ENCODE results near the gene ABCC5. TPM values are rescaled to one million over a fixed set of nuclear protein-coding genes. Genes with fewer than 3 reads are reported as not detected.

The ABCC5 gene
- total RNA-seq, 1 donor from 2014 or later: 93.6 TPM

DNA sequence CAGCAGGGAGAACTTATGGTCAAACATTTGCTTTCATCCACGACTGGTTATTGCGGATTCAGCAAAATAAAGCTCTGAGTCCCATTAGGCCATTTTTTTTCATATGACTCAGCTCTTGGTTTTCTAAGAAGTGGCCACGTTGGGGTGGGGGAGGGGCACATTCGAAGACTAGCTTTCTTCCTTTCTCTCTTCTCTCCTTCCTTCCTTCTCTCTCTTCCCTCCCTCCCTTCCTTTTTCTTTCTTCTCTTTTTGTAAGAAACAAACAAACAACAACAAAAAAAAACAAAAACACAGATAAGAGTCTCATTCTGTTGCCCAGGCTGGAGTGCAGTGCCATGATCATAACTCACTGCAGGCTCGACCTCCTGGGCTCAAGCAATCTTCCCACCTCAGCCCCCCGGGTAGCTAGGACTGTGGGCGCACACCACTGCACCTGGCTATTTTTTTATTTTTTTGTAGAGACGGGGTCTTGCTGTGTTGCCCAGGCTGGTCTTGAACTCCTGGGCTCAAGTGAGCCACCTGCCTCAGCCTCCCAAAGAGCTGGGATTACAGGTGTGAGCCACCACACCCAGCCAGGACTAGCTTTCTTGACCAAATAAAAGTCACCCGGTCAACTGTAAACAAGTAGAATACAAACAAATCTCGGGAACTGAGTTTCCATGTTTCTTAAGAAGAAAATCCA lies 41.6 kb downstream of the ABCC5 start:
- DNase-seq (ENCODE audit: low read depth): peak; percentile 50

DNA sequence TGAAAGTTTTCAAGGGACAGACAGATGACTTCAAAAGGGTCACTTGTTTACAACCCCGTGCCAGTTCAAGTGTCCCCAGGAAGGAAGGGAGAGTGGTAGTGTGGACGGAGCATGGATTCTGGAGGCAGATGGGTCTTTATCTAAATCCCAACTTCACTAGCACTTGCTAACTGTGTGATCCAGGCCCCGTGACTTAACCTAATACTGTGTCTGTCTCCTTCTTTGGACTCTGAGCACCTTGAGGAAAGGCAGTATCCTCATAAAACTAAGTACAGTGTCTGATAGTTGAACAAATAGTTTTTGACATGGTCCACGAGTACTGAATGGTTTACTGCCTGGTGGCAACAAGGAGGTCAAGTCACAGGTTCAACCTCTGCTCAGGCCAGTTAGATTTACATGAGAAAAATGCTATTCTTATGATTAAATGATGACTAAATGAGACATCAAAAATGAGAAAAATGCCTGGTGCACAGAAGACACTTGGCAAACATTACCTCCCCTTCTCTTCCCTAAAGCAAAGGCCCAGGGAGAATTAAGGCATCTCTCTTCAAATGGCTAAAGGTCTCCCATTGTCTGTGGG lies 48.9 kb downstream of the ABCC5 start:
- no peak for DNase-seq (ENCODE audit: low read depth)

DNA sequence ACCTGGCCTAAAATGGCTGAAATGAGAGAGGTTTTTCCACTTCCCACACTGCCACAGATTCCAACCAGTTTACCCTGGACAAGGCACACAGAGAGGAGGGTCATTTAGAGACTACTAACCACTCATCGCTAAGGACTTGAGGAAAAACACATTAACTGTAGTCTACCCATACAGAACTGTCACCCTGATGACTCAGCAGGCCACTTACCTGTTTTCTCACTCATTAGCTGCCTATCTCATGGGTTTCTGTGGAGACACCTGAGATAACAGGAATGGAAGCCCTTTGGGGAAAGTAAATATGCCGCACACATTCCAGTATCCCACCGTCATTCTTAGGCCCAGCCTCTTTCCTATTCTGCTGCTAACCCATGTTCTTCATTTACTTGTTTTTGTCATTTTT lies 50.0 kb downstream of the ABCC5 start:
- DNase-seq (ENCODE audit: low read depth): peak; percentile 28

DNA sequence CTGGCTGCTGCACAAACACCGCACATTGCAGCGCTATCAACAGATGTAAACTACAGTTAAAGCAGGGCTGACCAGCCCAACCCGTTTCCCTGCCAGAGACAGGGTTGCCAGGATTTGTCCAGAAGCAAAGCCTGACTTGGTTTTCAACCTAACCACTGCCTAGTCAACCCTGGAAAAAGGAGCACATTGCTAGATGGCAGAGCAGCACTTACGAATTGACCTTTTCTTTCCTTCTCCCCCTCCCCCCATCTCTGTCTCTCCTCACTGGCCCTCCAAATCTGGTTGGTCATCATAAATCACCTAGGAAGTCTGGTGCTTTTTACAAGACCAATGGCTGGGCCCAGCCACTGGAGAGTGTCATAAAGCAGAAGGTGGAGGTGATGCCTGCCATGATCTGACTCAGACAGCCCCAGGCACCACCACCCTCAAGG lies 51.3 kb downstream of the ABCC5 start:
- DNase-seq (ENCODE audit: low read depth): peak; percentile 13

DNA sequence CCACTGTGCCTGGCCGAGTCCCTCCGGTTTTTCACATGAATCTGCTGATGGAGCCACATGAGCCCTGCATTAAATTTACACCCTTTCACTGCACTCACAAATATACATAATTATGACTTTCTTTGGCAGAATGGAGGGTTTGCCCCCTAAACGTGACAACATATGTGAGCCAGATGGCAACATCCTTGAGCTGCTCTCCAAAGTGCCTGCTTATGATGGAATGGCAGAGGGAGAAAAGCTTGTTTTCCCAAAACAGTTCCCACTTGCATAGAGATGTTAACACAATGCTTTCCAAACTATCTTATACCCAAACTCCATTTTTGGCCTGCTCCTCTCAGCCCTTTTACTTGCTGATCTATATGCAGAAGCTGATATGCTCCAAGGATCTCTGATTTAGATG lies 54.9 kb downstream of the ABCC5 start:
- no peak for DNase-seq (ENCODE audit: low read depth)

DNA sequence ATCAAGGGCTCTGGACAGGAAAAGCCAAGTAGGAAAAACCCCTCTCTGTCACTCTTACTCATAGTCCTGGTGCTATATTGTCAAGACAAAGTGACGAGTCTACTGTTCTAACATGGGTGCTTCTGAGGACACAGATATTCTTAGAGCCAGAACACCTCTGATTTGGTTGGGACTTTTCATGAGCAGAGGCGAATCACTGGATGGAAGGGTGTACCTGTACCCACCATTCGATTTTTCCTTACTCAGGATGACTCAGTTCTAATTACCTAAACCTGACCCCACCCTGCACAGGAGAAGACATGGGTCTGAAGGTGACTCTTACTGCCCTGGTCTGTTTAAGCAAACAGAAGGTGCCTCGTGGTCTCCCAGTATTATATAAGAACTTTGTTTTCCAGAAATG lies 58.5 kb downstream of the ABCC5 start:
- no peak for DNase-seq (ENCODE audit: low read depth)

DNA sequence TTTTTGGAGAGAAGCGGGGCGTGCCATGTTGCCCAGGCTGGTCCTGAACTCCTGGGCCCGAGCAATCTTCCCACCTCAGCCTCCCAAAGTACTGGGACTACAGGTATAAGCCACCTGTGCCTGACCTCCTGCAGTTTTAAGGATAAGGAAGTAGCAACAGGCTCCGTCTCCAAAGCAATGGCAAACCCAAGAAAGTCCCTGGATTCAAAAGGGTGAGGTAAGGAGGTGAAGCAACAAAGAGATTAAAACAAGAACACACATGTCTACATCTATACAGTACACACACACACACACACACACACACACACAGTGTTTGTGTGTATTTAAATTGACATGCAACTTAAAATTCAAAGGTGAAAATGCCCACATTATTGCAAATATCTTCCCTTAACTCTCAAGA lies 58.9 kb downstream of the ABCC5 start:
- no peak for DNase-seq (ENCODE audit: low read depth)

DNA sequence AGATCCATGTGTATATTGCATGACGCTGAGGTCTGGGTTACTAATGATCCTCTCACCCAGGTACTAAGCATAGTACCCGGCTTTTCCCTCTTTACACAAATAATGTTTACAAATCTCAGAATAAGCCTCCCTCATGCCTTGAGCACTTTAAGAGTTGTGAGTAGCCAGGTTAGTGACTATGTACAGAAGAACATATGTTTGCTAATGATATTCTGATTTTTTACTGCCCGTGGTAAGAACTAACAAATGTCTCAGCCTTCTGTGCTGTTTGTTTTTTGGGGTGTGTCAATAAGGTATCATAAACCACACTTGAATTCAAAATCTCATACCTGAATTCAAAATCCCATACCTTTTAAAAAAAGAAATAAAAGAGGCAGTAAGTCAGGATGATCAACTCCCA lies 59.5 kb downstream of the ABCC5 start:
- DNase-seq (ENCODE audit: low read depth): no peak

DNA sequence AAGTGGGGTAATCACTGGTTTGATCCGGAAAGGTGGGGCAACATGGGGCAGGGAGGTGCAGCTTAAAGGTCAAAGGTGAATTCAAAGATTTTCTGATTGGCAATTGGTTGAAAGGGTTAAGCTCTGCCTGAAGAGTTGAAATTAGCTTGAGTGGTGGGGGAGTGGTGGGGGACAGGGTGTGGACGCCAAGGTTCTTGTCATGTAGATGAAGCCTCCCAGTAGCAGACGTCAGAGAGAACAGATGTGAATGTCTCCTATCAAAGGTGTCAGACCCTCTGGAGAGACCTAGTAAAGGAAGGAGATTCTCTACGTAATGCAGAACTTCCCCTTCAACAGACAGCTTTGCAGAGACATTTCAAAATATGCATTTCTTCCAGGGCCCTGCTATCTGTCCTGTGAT lies 62.8 kb downstream of the ABCC5 start:
- DNase-seq (ENCODE audit: low read depth): no peak

DNA sequence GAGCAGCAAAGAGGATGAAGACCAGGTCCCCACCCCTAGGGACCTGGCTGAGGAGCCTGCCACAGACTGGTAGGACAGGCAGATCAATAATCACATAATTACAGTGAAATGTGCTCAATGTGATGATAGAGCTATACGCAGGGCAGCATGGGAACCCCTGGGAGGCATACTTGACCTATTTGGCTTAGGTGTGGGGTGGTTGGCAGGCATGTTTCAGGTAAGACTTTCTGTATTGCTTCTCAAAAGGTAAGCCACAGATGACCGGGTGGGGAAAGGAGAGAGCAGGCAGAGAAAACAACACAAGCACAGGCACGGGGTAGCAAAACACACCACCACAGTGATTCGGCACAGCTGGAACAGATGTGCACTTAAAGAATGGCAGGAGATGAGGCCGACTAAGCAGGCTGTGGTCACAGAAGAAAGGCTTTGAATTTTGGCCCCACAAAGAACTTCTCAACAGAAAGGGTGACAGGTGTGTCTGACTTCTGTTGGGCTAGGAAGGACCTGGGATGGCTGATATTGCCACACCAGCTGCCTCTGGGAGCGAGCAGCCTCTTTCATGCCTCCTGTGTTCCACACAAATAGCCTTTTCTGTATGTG lies 64.1 kb downstream of the ABCC5 start:
- DNase-seq (ENCODE audit: low read depth): no peak

DNA sequence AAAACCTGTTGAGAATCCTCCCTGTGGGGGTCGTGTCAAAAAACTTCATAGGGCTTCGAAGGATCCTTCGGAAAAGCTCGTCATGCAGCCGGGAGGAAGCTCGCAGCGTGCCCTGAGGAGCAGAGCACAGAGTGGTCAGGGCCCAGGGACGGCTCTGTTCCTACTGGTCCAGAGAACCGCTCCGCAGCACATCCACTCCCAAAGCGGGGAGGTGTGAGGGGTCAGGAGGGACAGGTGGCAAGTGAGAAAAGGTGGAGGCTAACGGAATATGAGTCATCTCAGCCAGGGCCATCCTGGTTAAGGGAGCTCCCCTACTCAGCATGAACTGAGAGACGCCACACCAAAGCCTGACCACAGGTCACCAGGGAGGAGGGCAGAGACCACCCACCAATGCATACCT lies 66.2 kb downstream of the ABCC5 start:
- no peak for DNase-seq (ENCODE audit: low read depth)

DNA sequence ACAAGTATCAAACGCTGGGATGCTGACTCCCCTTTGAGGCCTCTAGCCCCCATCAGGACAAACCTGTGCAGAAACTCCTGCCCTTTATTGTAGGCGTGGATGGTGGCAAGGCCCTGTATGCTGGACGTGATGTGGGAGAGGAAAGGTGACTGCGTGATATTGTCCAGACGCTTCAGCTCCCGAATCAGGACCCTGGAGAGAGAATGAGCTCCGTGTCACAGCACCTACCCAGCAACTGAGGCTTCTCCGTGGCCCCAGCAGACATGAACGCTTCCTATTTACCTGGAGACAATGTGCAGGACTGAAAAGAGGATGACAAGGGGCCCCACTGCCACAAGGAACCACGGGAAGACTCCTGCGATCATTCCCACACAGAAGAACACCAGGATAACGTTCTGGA lies 68.0 kb downstream of the ABCC5 start:
- DNase-seq (ENCODE audit: low read depth): no peak

DNA sequence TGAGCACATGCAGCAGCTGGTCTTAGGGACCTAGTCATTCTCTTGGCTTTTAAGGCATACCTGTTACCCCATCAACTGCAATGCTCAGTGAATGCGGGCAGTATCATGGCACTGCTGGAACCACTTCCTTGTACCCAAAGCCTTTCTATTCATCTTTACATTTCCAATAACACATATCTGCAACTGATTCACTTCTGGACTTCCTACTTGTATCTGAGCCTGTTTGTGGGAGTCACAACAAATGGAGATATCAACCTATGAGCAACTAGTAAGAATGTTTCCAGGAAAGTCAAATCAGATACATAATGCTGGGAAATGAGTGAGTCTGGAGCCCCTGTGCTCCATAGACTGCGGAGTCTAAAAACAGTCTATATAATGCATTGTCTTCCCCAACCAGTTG lies 71.6 kb downstream of the ABCC5 start:
- DNase-seq (ENCODE audit: low read depth): no peak

DNA sequence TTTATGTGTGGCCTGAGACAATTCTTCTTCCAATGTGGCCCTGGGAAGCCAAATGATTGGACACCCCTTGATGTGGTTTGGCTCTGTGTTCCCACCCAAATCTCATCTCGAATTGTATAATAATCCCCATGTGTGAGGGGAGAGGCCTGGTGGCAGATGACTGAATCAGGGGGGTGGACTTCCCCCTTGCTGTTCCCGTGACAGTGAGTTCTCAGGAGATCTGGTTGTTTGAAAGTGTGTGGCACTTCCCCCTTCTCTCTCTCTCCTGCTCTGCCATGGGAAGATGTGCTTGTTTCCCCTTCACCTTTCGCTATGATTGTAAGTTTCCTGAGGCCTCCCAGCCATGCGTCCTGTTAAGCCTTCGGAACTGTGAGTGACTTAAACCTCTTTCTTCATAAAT lies 72.9 kb downstream of the ABCC5 start:
- DNase-seq (ENCODE audit: low read depth): no peak

DNA sequence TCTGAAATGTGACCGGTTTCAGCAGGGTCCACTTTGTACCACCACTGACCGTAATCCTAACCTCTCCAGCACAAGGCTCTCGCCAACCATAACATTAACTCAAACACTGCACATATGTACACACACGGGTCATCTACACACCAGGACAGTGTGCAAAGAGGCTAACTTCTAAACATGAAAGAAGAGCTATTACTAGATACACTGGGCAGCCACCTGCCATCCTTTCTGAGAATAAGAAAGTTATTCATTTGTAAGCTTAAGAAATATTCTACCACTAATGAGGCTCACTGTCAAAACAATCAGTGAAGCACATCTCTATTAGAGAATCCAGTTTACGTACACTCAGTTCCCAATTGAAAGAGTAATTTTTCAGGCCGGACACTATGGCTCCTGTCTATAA lies 73.9 kb downstream of the ABCC5 start:
- peak; percentile 26 for DNase-seq (ENCODE audit: low read depth)

DNA sequence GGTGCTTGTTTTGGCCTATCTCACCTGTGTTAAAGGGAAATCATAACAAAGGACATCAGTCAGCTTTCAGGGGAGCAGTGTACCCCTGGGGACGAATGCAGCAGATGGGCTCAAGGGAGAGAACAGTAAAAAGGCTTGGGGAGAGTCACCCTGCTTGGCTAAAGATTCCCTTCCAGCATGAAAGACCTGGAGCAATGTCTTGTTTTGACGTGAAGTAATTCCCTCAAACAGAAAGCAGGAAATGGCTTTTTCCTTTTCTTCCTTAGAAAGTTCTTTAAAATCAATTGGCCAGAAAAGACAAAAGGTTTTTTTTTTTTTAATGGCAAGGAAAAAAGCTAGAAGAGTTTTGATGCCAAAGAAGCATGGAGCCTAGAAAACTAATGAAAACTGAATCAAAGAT lies 76.5 kb downstream of the ABCC5 start:
- no peak for DNase-seq (ENCODE audit: low read depth)

DNA sequence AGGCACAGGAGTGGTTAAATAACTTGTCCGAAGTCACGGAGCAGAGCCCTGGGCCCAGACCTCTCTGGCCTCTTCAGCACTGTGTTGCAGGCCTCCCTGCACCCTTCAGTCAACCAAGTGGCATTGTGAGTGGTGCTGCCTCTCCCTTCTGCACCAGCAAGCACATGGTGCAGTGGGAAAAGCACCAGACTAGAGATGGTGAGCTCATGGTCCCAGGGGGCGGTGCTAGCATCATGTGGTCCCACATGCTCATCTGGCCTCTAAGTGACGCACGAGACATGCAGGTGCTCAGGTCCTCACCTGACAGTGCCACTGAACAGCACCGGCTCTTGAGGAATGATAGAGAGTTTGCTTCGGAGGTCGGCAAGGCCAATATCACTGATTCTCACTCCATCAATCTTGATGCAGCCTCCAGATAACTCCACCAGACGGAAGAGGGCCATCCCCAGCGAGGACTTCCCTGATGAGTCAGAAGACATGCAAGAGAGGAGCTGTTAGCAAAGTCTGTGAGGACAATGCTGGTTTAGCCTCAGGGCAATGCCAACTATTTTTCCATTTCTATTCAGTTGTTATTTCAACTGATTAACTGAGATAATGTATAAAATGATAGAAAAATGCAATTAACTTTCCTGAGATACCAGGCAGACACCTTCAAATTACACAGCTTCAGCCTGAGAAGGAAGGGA lies 79.9 kb downstream of the ABCC5 start:
- no peak for DNase-seq (ENCODE audit: low read depth)

DNA sequence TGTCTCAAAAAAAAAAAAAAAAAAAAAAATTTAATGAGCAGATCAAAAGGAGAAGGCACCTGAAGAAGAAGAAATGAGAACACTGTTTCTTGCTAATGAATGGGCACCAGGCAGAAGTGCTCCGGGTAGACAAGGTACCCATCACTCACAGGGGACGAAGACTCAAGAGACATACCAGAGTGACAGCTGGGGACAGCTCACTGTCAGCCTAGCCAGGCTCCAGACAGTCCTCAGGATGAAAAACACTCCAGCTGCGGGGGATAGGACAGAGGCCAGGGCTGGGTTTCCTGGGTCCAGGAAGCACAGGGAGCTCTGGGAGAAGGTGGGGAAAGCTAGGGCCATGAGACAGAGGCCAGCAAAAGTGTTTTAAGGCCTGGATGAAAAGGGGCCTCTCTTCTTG lies 84.5 kb downstream of the ABCC5 start:
- DNase-seq (ENCODE audit: low read depth): no peak

DNA sequence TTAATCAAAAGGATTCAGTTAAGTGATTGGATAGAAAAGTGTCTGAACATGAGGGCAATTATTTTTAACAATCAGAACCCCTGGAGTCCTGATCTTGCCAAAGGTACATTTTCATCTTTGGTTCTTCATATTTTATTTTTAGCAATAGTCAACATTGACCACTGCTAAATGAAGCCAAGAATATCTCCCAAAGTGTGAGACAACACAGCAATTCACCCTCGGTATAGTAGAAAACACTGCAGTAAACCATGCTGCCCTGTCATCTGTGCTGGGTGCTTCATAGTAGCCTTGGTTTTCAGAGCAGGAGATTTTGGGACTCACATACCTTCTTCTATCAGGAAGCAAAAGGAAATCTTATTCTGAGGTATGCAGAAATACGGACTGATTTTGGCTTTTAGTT lies 85.8 kb downstream of the ABCC5 start:
- DNase-seq (ENCODE audit: low read depth): no peak

DNA sequence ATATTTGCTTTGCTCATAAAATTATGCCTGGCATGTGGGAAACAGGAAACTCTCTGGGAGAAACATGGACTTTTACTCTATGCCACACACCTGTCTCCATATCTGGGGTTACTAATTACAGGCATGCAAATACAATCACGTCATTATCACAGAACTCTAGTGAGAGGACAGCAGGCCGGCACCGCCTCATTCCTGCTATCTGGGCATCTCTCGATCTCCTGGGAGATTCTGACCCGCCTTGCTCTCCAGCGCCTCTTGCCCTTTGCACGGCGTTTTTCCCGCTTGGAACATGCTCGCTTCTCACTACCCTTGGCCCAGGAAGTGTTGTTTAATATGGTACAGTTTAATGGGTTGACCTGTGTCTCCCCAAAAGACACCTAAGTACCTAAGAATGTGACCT lies 87.6 kb downstream of the ABCC5 start:
- DNase-seq (ENCODE audit: low read depth): no peak

DNA sequence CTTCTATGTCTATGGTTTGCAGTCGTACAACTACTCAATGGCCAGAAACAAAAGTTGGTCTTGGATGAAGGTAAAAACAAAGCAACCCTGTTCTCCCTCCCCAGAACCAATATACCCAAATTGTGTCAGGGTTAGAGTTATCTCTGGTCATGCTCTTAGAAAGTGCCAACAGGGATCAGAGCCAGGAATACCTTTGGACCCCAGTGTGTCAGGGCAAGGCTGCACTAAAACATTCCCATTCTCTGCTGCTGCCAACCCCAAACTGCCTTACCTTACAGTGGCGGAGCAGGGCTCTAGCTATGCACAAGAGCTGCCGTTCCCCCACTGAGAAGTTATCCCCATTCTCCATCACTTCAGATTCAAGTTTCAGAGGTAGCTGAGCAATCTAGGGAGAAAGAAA lies 90.6 kb downstream of the ABCC5 start:
- DNase-seq (ENCODE audit: low read depth): no peak

DNA sequence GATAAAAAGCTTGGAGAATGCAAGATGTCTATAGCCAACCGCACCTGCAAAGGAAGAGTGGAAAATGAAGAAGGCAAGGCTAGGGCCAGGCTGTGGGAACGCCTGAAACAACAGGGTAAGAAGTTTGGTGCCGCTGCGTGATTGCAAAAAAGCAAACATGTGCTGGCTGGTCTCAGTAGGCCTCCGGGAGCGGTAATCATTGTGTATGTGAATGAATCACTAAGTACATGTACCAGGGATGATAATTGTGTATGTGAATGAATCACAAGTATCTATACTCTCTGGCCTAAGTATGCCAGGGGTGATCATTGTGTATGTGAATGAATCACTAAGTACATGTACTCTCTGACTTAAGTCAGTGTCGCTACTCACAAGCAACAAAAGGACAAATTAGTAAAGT lies 92.7 kb downstream of the ABCC5 start:
- peak; percentile 19 for DNase-seq (ENCODE audit: low read depth)

DNA sequence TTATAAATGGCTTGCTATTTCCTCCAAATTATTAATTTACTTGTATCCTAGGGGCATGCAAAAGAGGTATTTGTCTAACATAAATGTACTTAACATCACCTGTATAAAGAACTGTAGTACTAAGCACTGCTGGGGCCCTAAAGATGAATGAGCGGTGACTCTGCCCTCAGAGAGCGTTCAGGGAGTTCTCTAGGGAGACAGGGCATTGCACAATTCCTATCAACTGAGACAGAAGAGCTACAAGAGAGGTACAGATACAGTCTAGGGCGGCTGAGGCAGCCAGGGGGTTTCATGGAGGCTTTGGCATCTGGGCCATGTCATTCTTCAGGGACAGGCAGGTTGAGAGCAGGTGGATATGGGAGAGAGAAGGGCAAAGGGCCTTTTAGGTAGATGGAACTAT lies 93.1 kb downstream of the ABCC5 start:
- no peak for DNase-seq (ENCODE audit: low read depth)
